ENCODE data around the gene CCDC9. TPM values are rescaled to one million over a fixed set of nuclear protein-coding genes. Genes with fewer than 3 reads are reported as not detected.

The CCDC9 gene
- polyA plus RNA-seq, 3 donors, result 6.3 to 10.0 (median 7.6) TPM

GRCh38 chr19:47215581-47215980 is 40.7 kb upstream of the CCDC9 start:
- intact Hi-C loops (cut with micrococcal nuclease), result no loop called here
- peaks cover 0 to 3% (median 1%) of the 10 kb centered on the region in 3 donors for H3K27me3 Mint-ChIP-seq (ENCODE audit: low read depth in 3 of 3)
- no peak for TF ChIP-seq CTCF (IDR thresholded peaks at IDR 0.05)

GRCh38 chr19:47221080-47221841 is 35.1 kb upstream of the CCDC9 start:
- no peak for DNase-seq
- no peak overlapping the region for H3K4me2 ChIP-seq (replicated peaks; ENCODE audit: extremely low read depth, low read length, poor library complexity, severe bottlenecking)
- H3K4me1 ChIP-seq (ENCODE audit: control insufficient read depth in 1 of 2, insufficient read depth in 2 of 2, low read length in 2 of 2), result peaks cover 8 to 11% of the 10 kb centered on the region in 2 donors
- TF ChIP-seq CTCF (IDR thresholded peaks at IDR 0.05), result no peak
- H2AFZ ChIP-seq (ENCODE audit: insufficient read depth, low read depth, low read length, poor library complexity, severe bottlenecking), result no peak overlapping the region
- peaks cover 27% of the 10 kb centered on the region for H4K20me1 ChIP-seq (ENCODE audit: insufficient read depth, low read length)
- no peak overlapping the region for H3K4me3 ChIP-seq (replicated peaks in 1 of 3; ENCODE audit: low read depth in 2 of 3, low read length in 3 of 3)
- no peak overlapping the region for H3K27ac ChIP-seq (ENCODE audit: low read depth in 1 of 2, low read length in 2 of 2)
- intact Hi-C loops (cut with micrococcal nuclease), result no loop called here
- H3K9ac ChIP-seq (ENCODE audit: insufficient read depth, low read length, poor library complexity, severe bottlenecking), result no peak overlapping the region
- Mint-ChIP-seq H3K27me3 (ENCODE audit: low read depth in 3 of 3) (peaks cover 0 to 1% (median 0%) of the 10 kb centered on the region in 3 donors), H3K9me3 (peaks cover 0 to 2% (median 0%) of the 10 kb centered on the region in 7 donors), H3K4me3 (no peak overlapping the region), H3K4me1 (peaks cover 6% of the 10 kb centered on the region), H3K27ac (peak overlapping the region in 2 of 7 donors; percentile 36 to 69), H3K36me3 (peaks cover 27 to 45% of the 10 kb centered on the region in 2 donors)
- H3K9me3 ChIP-seq (replicated peaks in 1 of 2; ENCODE audit: control insufficient read depth in 1 of 2, insufficient read depth in 1 of 2, low read length in 2 of 2), result no peaks in the 10 kb centered on the region
- H3K27me3 ChIP-seq (ENCODE audit: control insufficient read depth in 2 of 2, insufficient read depth in 2 of 2, low read length in 2 of 2), result no peaks in the 10 kb centered on the region
- no peaks in the 10 kb centered on the region for H3K79me2 ChIP-seq (ENCODE audit: insufficient read depth, low read length)
- H3K36me3 ChIP-seq (replicated peaks in 1 of 2; ENCODE audit: control insufficient read depth in 1 of 2, insufficient read depth in 2 of 2, low read length in 2 of 2), result peaks cover 21 to 27% of the 10 kb centered on the region in 2 donors
- 97% methylated on average over 25 of the region's 33 CpGs for WGBS (ENCODE audit: insufficient coverage)

More at GRCh38 chr19:47215581-47215980, 40.7 kb upstream of the CCDC9 start:
- Histone ChIP-seq H3K36me3 (replicated peaks in 1 of 2; ENCODE audit: control insufficient read depth in 1 of 2, insufficient read depth in 2 of 2, low read length in 2 of 2) (peaks cover 0 to 2% of the 10 kb centered on the region in 2 donors), H3K9me3 (replicated peaks in 1 of 2; ENCODE audit: control insufficient read depth in 1 of 2, insufficient read depth in 1 of 2, low read length in 2 of 2) (no peaks in the 10 kb centered on the region), H3K4me3 (replicated peaks in 1 of 3; ENCODE audit: low read depth in 2 of 3, low read length in 3 of 3) (no peak overlapping the region), H3K79me2 (ENCODE audit: insufficient read depth, low read length) (no peaks in the 10 kb centered on the region), H2AFZ (ENCODE audit: insufficient read depth, low read depth, low read length, poor library complexity, severe bottlenecking) (no peak overlapping the region), H3K4me2 (replicated peaks; ENCODE audit: extremely low read depth, low read length, poor library complexity, severe bottlenecking) (no peak overlapping the region), H3K27ac (ENCODE audit: low read depth in 1 of 2, low read length in 2 of 2) (no peak overlapping the region), H4K20me1 (ENCODE audit: insufficient read depth, low read length) (no peaks in the 10 kb centered on the region), H3K4me1 (ENCODE audit: control insufficient read depth in 1 of 2, insufficient read depth in 2 of 2, low read length in 2 of 2) (peaks cover 6 to 7% of the 10 kb centered on the region in 2 donors), H3K27me3 (ENCODE audit: control insufficient read depth in 2 of 2, insufficient read depth in 2 of 2, low read length in 2 of 2) (no peaks in the 10 kb centered on the region), H3K9ac (ENCODE audit: insufficient read depth, low read length, poor library complexity, severe bottlenecking) (no peak overlapping the region)
- 100% methylated on average over 3 of the region's 5 CpGs for WGBS (ENCODE audit: insufficient coverage)
- no peaks in the 10 kb centered on the region for H3K9me3 Mint-ChIP-seq
- no peak for DNase-seq
- no peak overlapping the region for H3K27ac Mint-ChIP-seq
- H3K4me3 Mint-ChIP-seq, result no peak overlapping the region
- H3K36me3 Mint-ChIP-seq, result peaks cover 5 to 7% of the 10 kb centered on the region in 2 donors
- peaks cover 7% of the 10 kb centered on the region for H3K4me1 Mint-ChIP-seq
